ENCODE results near the gene CTNNA3. TPM values are rescaled to one million over a fixed set of nuclear protein-coding genes. Genes with fewer than 3 reads are reported as not detected.

The CTNNA3 gene
- total RNA-seq, 1 donor, result not detected

DNA sequence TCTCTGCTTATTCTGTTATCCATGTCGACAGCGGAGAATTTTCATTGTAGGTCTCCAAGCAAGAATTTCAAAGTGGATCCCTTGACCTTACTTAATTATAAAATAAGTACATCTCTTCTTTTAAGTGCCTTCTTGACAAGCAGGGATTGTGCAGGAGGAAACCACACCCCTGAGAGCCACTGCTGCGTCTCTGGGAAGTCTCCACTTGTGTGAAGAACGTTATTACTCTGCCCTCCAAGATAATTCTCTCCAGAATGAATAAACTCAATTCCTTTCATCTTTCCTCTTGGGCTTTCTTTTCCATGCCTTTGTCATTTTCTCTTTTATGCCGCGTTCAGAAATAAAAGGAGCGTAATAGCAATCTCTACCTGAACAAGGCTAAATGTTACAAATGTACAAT, 1801.0 kb downstream of the CTNNA3 start:
- Histone ChIP-seq H3K36me3 (ENCODE audit: insufficient read depth, low read length) (no peaks in the 10 kb centered on the region), H3K4me2 (ENCODE audit: insufficient read depth, low read length) (no peak overlapping the region), H3K79me2 (ENCODE audit: insufficient read depth, low read length) (no peaks in the 10 kb centered on the region), H3K9me3 (ENCODE audit: low read depth, low read length) (no peaks in the 10 kb centered on the region), H3K4me1 (ENCODE audit: insufficient read depth, low read length) (no peaks in the 10 kb centered on the region), H4K20me1 (ENCODE audit: insufficient read depth, low read length) (no peaks in the 10 kb centered on the region), H3K4me3 (ENCODE audit: insufficient read depth, low read length) (no peak overlapping the region), H3K27me3 (ENCODE audit: insufficient read depth, low read length) (no peaks in the 10 kb centered on the region), H2AFZ (ENCODE audit: low read length) (no peak overlapping the region), H3K27ac (ENCODE audit: low read depth, low read length) (no peak overlapping the region)
- TF ChIP-seq, protein P1, sequence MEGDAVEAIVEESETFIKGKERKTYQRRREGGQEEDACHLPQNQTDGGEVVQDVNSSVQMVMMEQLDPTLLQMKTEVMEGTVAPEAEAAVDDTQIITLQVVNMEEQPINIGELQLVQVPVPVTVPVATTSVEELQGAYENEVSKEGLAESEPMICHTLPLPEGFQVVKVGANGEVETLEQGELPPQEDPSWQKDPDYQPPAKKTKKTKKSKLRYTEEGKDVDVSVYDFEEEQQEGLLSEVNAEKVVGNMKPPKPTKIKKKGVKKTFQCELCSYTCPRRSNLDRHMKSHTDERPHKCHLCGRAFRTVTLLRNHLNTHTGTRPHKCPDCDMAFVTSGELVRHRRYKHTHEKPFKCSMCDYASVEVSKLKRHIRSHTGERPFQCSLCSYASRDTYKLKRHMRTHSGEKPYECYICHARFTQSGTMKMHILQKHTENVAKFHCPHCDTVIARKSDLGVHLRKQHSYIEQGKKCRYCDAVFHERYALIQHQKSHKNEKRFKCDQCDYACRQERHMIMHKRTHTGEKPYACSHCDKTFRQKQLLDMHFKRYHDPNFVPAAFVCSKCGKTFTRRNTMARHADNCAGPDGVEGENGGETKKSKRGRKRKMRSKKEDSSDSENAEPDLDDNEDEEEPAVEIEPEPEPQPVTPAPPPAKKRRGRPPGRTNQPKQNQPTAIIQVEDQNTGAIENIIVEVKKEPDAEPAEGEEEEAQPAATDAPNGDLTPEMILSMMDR (IDR thresholded peaks at IDR 0.05; ENCODE audit: extremely low read depth, low read depth, low read length), result no peak
- DNase-seq (ENCODE audit: insufficient read length, low spot score, missing footprints), result no peak

DNA sequence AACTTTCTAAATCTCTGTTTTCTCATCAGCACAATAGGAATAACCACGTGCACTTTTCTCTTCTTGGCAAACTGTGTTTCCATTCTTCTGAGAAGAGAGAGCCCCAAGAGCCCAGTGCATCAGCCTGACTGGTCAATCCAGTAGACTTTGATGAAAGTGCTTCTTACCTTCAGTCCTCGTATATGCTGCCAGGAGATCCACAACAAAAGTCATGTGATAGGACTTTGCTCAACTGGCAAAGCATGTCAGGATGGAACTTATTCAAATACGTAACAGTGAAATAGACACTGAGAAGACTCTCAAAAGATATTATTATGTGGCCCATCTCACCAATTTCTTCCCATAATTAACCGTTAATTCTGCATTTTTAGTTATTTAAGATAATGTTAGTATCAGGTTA, 1801.6 kb downstream of the CTNNA3 start:
- H3K27me3 ChIP-seq (ENCODE audit: insufficient read depth, low read length), result no peaks in the 10 kb centered on the region
- no peak overlapping the region for H3K4me3 ChIP-seq (ENCODE audit: insufficient read depth, low read length)
- H2AFZ ChIP-seq (ENCODE audit: low read length), result no peak overlapping the region
- H3K4me1 ChIP-seq (ENCODE audit: insufficient read depth, low read length), result no peaks in the 10 kb centered on the region
- no peaks in the 10 kb centered on the region for H3K9me3 ChIP-seq (ENCODE audit: low read depth, low read length)
- TF ChIP-seq, protein P1 (IDR thresholded peaks at IDR 0.05; ENCODE audit: extremely low read depth, low read depth, low read length), result no peak
- H3K27ac ChIP-seq (ENCODE audit: low read depth, low read length), result no peak overlapping the region
- H4K20me1 ChIP-seq (ENCODE audit: insufficient read depth, low read length), result no peaks in the 10 kb centered on the region
- no peak for DNase-seq (ENCODE audit: insufficient read length, low spot score, missing footprints)
- H3K36me3 ChIP-seq (ENCODE audit: insufficient read depth, low read length), result no peaks in the 10 kb centered on the region
- no peak overlapping the region for H3K4me2 ChIP-seq (ENCODE audit: insufficient read depth, low read length)
- no peaks in the 10 kb centered on the region for H3K79me2 ChIP-seq (ENCODE audit: insufficient read depth, low read length)

GRCh38 chr10:65893676-65894075, 1802.3 kb downstream of the CTNNA3 start:
- Histone ChIP-seq H4K20me1 (ENCODE audit: insufficient read depth, low read length) (no peaks in the 10 kb centered on the region), H3K4me2 (ENCODE audit: insufficient read depth, low read length) (no peak overlapping the region), H3K9me3 (ENCODE audit: low read depth, low read length) (peaks cover under 1% of the 10 kb centered on the region), H3K27ac (ENCODE audit: low read depth, low read length) (no peak overlapping the region), H3K4me3 (ENCODE audit: insufficient read depth, low read length) (no peak overlapping the region), H2AFZ (ENCODE audit: low read length) (no peak overlapping the region), H3K4me1 (ENCODE audit: insufficient read depth, low read length) (no peaks in the 10 kb centered on the region), H3K79me2 (ENCODE audit: insufficient read depth, low read length) (no peaks in the 10 kb centered on the region), H3K36me3 (ENCODE audit: insufficient read depth, low read length) (no peaks in the 10 kb centered on the region), H3K27me3 (ENCODE audit: insufficient read depth, low read length) (no peaks in the 10 kb centered on the region)
- TF ChIP-seq, protein P1 (IDR thresholded peaks at IDR 0.05; ENCODE audit: extremely low read depth, low read depth, low read length), result no peak
- DNase-seq (ENCODE audit: insufficient read length, low spot score, missing footprints), result no peak

DNA sequence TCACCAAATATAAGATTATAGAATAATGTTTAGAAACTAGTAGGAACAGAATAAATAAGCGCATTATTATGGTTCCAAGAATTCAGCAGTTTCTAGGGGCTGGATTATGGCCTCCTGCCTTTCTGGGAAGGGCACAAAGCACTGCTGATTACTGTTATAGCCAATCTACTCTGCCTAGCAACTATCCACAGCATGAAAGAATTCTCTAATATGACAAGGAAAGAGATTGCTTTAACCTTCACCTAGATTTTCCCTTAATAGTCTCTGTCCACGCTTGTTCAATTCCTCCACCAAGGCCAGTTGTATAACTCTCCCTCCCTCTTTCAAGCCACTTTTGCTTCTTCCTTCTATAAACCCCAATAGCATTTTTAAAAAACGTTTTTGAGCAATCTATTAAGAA, 1803.7 kb downstream of the CTNNA3 start:
- H3K27ac ChIP-seq (ENCODE audit: low read depth, low read length), result no peak overlapping the region

More for the DNA sequence above, 1803.7 kb downstream of the CTNNA3 start:
- no peaks in the 10 kb centered on the region for H4K20me1 ChIP-seq (ENCODE audit: insufficient read depth, low read length)
- no peaks in the 10 kb centered on the region for H3K79me2 ChIP-seq (ENCODE audit: insufficient read depth, low read length)
- H3K27me3 ChIP-seq (ENCODE audit: insufficient read depth, low read length), result no peaks in the 10 kb centered on the region
- H3K36me3 ChIP-seq (ENCODE audit: insufficient read depth, low read length), result no peaks in the 10 kb centered on the region
- no peaks in the 10 kb centered on the region for H3K4me1 ChIP-seq (ENCODE audit: insufficient read depth, low read length)
- no peak overlapping the region for H2AFZ ChIP-seq (ENCODE audit: low read length)
- no peak overlapping the region for H3K4me3 ChIP-seq (ENCODE audit: insufficient read depth, low read length)
- DNase-seq (ENCODE audit: insufficient read length, low spot score, missing footprints), result no peak
- H3K4me2 ChIP-seq (ENCODE audit: insufficient read depth, low read length), result no peak overlapping the region
- TF ChIP-seq, protein P1 (IDR thresholded peaks at IDR 0.05; ENCODE audit: extremely low read depth, low read depth, low read length), result no peak
- H3K9me3 ChIP-seq (ENCODE audit: low read depth, low read length), result peaks cover 2% of the 10 kb centered on the region

Measured in osteoblast (primary cell).